HG03196 (cell line): ENCODE data around the gene NCAM1.

Source experiments
- ATAC-seq: cut with Tn5 transposase; IDR thresholded peaks from one replicate; pipeline ENCODE4 v1.9.1; 2021; ENCODE audit not compliant: unreplicated experiment

NCAM1 gene

DNA sequence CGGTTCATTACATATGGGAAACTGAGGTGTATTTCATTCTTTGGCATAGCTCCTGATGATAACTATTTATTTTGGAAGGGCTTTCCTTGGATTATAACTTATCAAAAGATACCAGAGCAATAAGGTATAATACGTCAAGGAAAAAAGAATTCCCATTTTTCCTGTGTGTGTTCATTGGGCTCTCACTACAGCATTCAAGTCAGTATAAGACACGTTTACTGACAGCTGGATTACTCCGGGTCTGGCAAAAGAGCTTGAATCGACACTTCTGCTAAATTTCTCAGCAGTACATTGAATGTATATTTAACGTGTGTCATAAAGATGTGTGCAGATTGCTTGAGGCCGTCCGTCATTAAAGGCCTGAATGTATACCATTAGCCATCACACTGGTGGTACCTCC is 163.4 kb downstream of the NCAM1 start:
- ATAC-seq: no peak

DNA sequence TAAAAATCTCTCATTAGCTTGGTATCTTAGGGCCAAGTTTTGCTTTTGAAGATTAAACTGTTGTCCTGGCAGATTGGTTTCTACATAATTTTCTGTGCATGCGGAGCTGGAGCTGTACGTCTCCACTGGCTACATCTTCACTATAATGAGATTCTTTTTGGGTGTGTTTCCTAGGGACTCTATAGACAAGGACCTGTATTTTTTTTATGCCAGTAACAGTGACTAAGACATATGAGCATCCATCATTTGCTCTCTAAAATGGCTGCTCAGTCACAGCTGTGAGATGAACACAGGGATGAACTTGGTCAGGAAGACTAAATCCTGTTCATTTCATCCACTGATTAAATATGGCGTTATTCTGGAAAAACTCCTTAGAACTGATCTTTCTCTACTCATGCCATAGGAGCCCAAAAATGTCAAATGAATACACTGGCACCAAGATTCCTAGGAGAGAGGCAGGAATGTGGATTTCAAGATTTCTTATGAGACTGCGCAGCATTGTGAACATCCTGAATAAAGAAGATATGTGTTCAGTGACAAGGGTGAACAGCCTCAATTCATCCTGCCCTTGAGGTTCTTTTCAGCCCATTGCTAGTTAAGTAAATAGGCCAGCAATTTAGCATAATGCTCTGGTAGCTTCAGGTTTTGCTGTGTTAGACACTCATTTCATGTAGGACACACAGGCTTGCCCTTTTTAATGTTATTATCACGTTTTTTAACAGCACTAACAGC is 168.2 kb downstream of the NCAM1 start:
- no peak for ATAC-seq

GRCh38 chr11:113131036-113131775 is 170.0 kb downstream of the NCAM1 start:
- ATAC-seq: no peak

- no peak for ATAC-seq
These were observed 171.9 kb downstream of the NCAM1 start for GRCh38 chr11:113133071-113133470.

GRCh38 chr11:113134626-113135025 is 173.4 kb downstream of the NCAM1 start:
- ATAC-seq: no peak

DNA sequence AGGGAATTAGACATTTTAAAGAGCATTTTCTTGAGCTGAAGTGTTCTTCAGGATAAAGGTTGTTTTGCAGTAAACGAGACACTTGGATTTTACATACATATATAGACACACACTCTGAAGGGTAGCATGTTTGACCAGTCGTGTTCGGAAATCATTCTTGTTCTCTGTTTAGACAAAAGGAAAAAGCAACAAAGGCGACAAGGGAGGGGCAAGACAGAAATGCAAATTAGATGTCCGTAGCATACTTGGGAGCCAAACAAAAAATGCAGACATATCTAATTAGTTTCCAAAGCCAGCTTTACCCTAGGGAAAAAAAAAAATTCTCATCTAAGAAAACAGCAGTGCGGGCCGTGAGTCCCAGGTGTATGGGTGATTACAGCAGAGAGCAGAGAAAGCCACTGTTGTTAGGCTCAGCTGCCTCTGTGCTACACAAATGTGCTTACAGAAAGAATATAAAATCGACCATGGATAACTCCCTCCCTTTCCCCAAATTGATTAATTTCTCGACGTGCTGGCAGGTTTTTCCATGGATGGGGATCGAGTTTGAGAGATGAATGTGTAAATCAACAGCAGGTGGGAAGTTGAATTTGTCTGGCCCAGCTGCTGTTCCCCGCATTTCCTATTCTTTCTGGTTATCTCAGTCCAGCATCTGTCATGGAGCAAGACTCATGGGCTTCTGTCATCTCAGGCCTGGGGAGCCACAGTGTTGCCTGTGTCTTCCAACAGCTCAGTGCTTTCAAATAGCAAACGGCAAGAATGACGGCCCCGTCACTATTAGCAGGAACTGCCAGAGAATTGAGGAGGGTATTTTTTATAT is 176.7 kb downstream of the NCAM1 start:
- no peak for ATAC-seq

- ATAC-seq: no peak
These were observed 177.5 kb downstream of the NCAM1 start for GRCh38 chr11:113138731-113139130.

DNA sequence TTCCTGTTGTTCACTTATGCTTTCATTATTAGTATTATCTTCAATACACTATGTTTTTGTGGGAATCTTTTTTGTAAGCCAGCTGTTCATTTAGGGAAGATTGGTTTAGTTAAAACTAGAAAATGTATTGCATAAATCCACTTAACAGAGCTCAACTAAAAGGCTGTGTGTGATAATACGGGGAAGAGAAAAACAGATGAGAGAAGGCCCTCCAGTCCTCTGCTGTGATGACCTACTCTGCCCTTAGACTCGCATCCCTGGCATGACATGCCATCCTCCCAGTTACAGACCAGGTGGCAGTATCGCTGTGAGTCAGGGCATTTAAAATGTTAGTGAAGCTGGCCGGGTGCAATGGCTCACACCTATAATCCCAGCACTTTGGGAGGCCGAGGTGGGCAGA is 179.8 kb downstream of the NCAM1 start:
- no peak for ATAC-seq

GRCh38 chr11:113142508-113142907 is 181.3 kb downstream of the NCAM1 start:
- ATAC-seq: no peak

- no peak for ATAC-seq
These were observed 186.0 kb downstream of the NCAM1 start for GRCh38 chr11:113147249-113147648.

DNA sequence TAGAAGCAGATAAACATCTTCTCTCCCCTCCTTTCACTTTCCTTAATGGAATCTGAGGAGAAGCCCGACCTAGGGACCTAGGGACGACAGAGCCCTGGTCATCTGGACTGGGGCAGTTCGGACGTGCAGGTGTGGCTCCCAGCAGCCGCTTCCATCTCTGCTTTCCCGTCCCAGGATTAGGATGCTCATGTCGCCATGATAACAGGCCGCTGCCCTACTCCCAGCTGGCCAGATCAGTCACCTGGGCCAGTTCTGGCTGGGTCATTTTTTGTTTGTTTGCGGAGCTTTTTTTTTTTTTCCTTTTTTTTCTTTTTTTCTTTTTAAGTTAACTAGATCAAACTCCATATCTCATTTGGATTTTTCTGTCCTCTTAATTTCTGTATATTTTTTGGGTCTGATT is 186.9 kb downstream of the NCAM1 start:
- ATAC-seq: no peak

DNA sequence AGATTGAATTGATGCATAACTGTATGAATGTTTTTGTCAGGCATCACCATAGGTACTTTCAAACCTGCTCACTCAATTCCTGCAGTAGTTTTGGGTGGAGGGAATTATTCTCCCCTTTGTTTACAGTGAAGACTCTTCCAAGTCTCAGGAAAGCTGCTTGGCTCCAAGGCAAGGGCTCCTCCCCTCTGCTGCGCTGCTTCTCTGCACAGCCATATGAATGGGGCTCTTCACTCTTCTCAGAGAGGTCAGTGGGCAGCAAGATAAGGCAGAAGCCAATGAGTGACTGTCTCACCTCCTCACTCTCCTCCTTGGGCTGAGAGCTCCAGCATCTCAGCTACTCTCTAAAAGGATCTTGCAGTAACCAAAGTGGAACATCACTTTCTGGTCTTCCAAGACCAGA is 187.4 kb downstream of the NCAM1 start:
- ATAC-seq: no peak

DNA sequence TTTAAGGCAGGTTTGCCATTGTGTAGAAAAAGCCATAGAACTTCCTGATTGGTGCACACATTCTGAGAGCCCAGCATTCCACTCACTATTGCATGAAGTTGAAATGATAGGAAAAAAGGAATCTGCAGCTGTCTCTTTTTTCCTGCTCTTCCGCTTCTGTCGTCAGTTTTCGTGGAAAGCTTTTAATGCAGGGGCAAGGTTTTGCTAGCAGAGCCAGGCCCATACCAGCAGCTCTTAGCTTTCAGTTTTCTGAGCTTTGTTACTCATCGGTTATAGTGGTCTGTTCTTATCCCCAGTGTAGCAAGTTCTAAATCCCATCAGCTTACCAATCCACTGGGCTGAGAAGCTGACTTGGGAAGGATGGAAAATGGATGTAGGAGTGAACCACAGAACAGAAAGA is 190.3 kb downstream of the NCAM1 start:
- no peak for ATAC-seq

- ATAC-seq: no peak
These were observed 191.3 kb downstream of the NCAM1 start for GRCh38 chr11:113152500-113152899.

- no peak for ATAC-seq
These were observed 192.6 kb downstream of the NCAM1 start for GRCh38 chr11:113153847-113154246.

- no peak for ATAC-seq
These were observed 199.0 kb downstream of the NCAM1 start for GRCh38 chr11:113159988-113160807.

GRCh38 chr11:113160808-113161124 is 199.5 kb downstream of the NCAM1 start:
- no peak for ATAC-seq

DNA sequence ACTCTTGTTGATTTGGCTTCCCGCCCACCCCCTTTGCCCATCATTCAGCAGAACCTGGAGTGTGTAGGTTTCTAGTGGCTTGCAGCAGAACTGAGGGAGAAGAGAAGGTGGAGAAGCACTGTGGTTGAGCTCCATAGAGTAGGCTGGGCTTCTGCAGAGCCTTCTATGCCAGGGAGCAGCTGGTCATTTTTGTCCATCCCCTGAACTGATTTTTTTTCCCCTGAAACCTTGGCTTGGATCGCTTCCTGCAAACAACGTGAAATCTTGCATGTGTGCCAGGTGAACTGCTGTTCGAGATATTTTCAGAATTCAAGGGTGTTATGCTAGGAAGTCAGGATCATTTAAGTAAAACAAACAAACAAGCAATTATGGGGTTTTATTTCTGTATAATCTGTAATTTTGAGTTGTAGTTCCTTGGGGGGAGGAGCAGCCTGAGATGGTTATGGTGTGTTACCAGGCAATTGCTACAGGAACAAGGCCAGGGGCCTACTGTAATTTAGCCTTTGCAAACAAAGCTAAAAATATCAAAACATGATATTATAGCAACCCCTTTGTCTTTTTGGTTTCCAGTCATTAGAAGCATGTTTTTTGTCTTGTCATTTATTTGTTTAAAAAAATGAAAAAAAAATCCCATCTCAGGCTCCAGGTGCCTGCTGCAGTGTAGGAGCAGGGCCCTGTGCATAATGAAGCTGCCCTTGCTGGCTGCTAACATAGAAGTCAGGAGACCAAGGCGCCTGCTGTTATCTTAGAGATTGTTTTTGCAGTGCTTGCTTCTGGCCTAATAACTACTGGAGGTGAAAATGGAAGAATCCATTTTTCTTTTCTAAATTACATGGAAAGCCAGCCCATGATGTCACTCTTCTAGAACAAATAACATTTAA is 200.7 kb downstream of the NCAM1 start:
- no peak for ATAC-seq

DNA sequence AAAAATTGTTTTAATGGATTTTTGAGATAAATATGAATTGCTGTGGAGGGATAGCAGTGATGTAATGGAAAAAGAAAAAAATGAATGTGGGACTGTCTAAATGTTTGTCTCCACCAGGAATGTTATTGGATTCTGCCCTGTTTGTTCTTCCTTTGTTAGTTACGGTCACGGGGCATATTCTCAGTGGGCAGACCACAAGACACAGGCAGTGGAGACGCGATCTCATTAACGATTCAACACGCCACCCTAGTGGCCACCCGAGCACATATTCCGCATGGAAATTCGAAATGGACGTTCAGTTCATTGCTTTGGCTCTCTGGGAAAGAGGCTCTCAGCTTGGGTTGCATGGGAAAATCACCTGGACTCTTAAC is 201.4 kb downstream of the NCAM1 start:
- ATAC-seq: no peak
